HepG2 (cell line): ENCODE measurements around the gene FEV. TPM values are rescaled to one million over a fixed set of nuclear protein-coding genes. Genes with fewer than 3 reads are reported as not detected.

Experiments
- AGO1 ChIP-seq: fragments of 200-400 bp; formaldehyde crosslinking; IDR thresholded peaks from 2 replicates; pipeline ENCODE4 v1.6.1; 2017; ENCODE audit warnings: mild to moderate bottlenecking, low read depth, low read length, moderate library complexity; ENCODE audit not compliant: poor library complexity, severe bottlenecking
- ARNT2 ChIP-seq: sonication (generic); formaldehyde crosslinking; IDR thresholded peaks from 2 replicates; pipeline ENCODE4 v1.8.0; 2022; ENCODE audit warnings: mild to moderate bottlenecking, low read depth, missing genetic modification reagents, moderate library complexity
- CCDC6 ChIP-seq: sonication (generic); formaldehyde crosslinking; IDR thresholded peaks from 2 replicates; pipeline ENCODE4 v1.8.1; 2022; ENCODE audit warnings: mild to moderate bottlenecking, missing genetic modification reagents, moderate library complexity
- ELF1 ChIP-seq: sonication (generic); formaldehyde crosslinking; IDR thresholded peaks from 2 replicates; pipeline ENCODE4 v1.4.0; 2020; ENCODE audit warnings: missing genetic modification reagents
- FOSL1 ChIP-seq: sonication (generic); formaldehyde crosslinking; IDR thresholded peaks from 2 replicates; pipeline ENCODE4 v1.9.0; 2021; ENCODE audit warnings: missing genetic modification reagents, borderline replicate concordance
- FOXM1 ChIP-seq: sonication (generic); formaldehyde crosslinking; IDR thresholded peaks from 2 replicates; pipeline ENCODE4 v1.5.0; 2020; ENCODE audit warnings: missing genetic modification reagents
- GATA4 ChIP-seq: sonication (generic); IDR thresholded peaks from 2 replicates; pipeline ENCODE4 v1.6.1; 2016; ENCODE audit warnings: antibody characterized with exemption, low read depth, borderline replicate concordance
- GLI4 ChIP-seq: sonication (generic); formaldehyde crosslinking; IDR thresholded peaks from 2 replicates; pipeline ENCODE4 v1.5.1; 2020; ENCODE audit warnings: missing genetic modification reagents, mild to moderate bottlenecking, moderate library complexity, borderline replicate concordance
- HDAC2 ChIP-seq: sonication (generic); formaldehyde crosslinking; IDR thresholded peaks from 2 replicates; pipeline ENCODE4 v1.4.0; 2020; ENCODE audit warnings: missing genetic modification reagents
- IKZF4 ChIP-seq: sonication (generic); formaldehyde crosslinking; IDR thresholded peaks from 2 replicates; pipeline ENCODE4 v1.5.1; 2020; ENCODE audit warnings: borderline replicate concordance, mild to moderate bottlenecking, low read depth, missing genetic modification reagents; ENCODE audit errors: not compliant biosample characterization
- ISL2 ChIP-seq: sonication (generic); formaldehyde crosslinking; IDR thresholded peaks from 2 replicates; pipeline ENCODE4 v1.5.0; 2020; ENCODE audit warnings: missing genetic modification reagents
- MEF2D ChIP-seq: sonication (generic); formaldehyde crosslinking; IDR thresholded peaks from 2 replicates; pipeline ENCODE4 v1.5.1; 2020; ENCODE audit warnings: mild to moderate bottlenecking, missing genetic modification reagents
- REPIN1 ChIP-seq: sonication (generic); formaldehyde crosslinking; IDR thresholded peaks from 2 replicates; pipeline ENCODE4 v1.8.0; 2022; ENCODE audit warnings: missing genetic modification reagents, low read depth, mild to moderate bottlenecking, borderline replicate concordance
- SMAD9 ChIP-seq: sonication (generic); formaldehyde crosslinking; IDR thresholded peaks from 2 replicates; pipeline ENCODE4 v1.5.1; 2020; ENCODE audit warnings: mild to moderate bottlenecking, missing genetic modification reagents
- SRSF9 ChIP-seq: fragments of 200-400 bp; formaldehyde crosslinking; IDR thresholded peaks from 2 replicates; pipeline ENCODE4 v1.6.1; 2018; ENCODE audit warnings: borderline replicate concordance, mild to moderate bottlenecking, low read depth, low read length; ENCODE audit not compliant: insufficient read depth, poor library complexity, severe bottlenecking
- STAG1 ChIP-seq: sonication (generic); formaldehyde crosslinking; IDR thresholded peaks from 2 replicates; pipeline ENCODE4 v1.4.0; 2020; ENCODE audit warnings: missing genetic modification reagents
- ZFX ChIP-seq: sonication (generic); formaldehyde crosslinking; IDR thresholded peaks from 2 replicates; pipeline ENCODE4 v1.4.0; 2020; ENCODE audit warnings: mild to moderate bottlenecking, low read depth, missing genetic modification reagents, moderate library complexity
- ZNF121 ChIP-seq: sonication (generic); formaldehyde crosslinking; IDR thresholded peaks from 2 replicates; pipeline ENCODE4 v1.5.0; 2020; ENCODE audit warnings: mild to moderate bottlenecking, missing genetic modification reagents
- ZNF256 ChIP-seq: sonication (generic); formaldehyde crosslinking; conservative IDR thresholded peaks from 2 replicates; pipeline ENCODE4 v1.4.0; 2020; ENCODE audit warnings: missing genetic modification reagents
- ZNF296 ChIP-seq: sonication (generic); formaldehyde crosslinking; conservative IDR thresholded peaks from 2 replicates; pipeline ENCODE4 v1.5.0; 2020; ENCODE audit warnings: mild to moderate bottlenecking, missing genetic modification reagents
- ZNF33A ChIP-seq: sonication (generic); formaldehyde crosslinking; IDR thresholded peaks from 2 replicates; pipeline ENCODE4 v1.5.1; 2020; ENCODE audit warnings: missing genetic modification reagents, mild to moderate bottlenecking, moderate library complexity, borderline replicate concordance
- ZNF598 ChIP-seq: sonication (generic); formaldehyde crosslinking; IDR thresholded peaks from 2 replicates; pipeline ENCODE4 v1.5.1; 2020; ENCODE audit warnings: mild to moderate bottlenecking, missing genetic modification reagents, borderline replicate concordance
- ZSCAN25 ChIP-seq: sonication (generic); formaldehyde crosslinking; IDR thresholded peaks from 2 replicates; pipeline ENCODE4 v1.8.0; 2022; ENCODE audit warnings: mild to moderate bottlenecking, missing genetic modification reagents
- polyA plus RNA-seq, 8 experiments: library from polyadenylated mRNA; depleted of rRNA in 3 of 8; stranded (reverse) in 7 of 8; unstranded in 1 of 8; fragments of >200 nt; fragmentation: Illumina TruSeq in 4 of 8; extraction: Trizol in 4 of 8; gene quantifications; 2 replicates each; pipeline versions ENCODE4 v1.2.1 to v1.2.3, GENCODE V29; 2011 to 2016; ENCODE audit warnings: low read depth in 4 of 8, missing spikeins in 1 of 8, mixed read lengths in 1 of 8; ENCODE audit not compliant: insufficient read depth in 1 of 8
- total RNA-seq, 5 experiments: library from RNA; depleted of rRNA; stranded (reverse); fragments of >200 nt; fragmentation: Illumina TruSeq; extraction: Trizol; gene quantifications; 2 replicates each; pipeline ENCODE4 v1.2.3, GENCODE V29; 2016; ENCODE audit warnings: low read depth in 1 of 5
- TF ChIP-seq, protein P1 (sequence below), 2 experiments: sonication (generic) in 1 of 2; formaldehyde crosslinking in 1 of 2; IDR thresholded peaks; 2 replicates each; pipeline versions ENCODE4 v1.4.0 to v1.6.1; 2018 to 2020; ENCODE audit warnings: missing genetic modification reagents in 2 of 2, borderline replicate concordance in 1 of 2, low read depth in 1 of 2, mild to moderate bottlenecking in 1 of 2, missing biosample characterization in 1 of 2
- TF ChIP-seq, protein P2 (sequence below): sonication (generic); formaldehyde crosslinking; IDR thresholded peaks from 2 replicates; pipeline ENCODE4 v1.4.0; 2020; ENCODE audit warnings: low read depth, mild to moderate bottlenecking, missing genetic modification reagents
- TF ChIP-seq, protein P3 (sequence below): sonication (generic); formaldehyde crosslinking; IDR thresholded peaks from 2 replicates; pipeline ENCODE4 v1.9.0; 2021; ENCODE audit warnings: missing genetic modification reagents, borderline replicate concordance

Gene FEV
- total and polyA plus RNA-seq, 2 of the 13 experiments (the other 11 are each of a cell fraction or from before 2014, with no cell fraction given) = not detected

DNA sequence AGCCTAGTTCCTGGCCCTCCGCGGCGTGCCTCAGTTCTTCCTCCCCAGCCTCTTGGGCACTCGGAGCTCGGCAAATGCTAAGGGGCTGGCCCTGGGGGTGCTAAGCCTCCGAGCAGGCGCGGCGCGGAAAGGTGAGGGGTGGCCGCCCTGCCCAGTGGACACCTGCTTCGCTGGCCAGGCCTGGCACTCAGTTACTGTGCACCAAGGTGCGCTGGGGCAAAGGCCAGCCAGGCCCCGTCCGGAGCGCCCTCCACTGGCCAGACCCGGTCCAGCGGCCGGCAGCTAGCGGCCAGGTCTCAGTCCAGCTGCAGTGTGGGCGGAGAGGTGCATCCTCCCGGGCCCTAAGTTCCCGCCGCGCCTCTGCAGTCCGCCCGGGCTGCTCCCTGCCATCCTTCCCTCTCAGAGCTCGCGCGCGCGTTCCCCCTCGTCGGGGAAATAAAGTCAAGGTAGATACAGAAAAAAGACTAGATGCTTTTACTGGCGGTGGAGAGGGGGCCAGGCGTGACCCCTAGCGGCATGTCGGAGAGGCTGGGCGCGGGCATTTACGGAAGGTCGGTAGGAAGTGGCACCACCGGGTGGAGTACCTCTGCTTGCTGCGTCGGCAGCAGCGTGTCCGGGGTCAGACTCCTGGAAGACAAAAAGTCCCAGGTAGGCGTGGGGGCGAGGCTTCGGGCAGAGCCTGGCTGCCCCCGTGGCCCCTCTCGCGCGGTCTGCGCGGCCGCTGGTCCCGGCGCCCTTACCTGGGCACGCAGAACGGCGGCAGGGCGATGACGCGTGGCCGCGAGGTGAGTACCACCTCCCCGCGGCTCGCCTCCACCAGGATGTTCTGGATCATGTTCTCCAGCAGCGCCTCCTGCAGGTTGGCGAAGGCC, 17.6 kb upstream of the FEV start (continued):
- TF ChIP-seq, protein P1, sequence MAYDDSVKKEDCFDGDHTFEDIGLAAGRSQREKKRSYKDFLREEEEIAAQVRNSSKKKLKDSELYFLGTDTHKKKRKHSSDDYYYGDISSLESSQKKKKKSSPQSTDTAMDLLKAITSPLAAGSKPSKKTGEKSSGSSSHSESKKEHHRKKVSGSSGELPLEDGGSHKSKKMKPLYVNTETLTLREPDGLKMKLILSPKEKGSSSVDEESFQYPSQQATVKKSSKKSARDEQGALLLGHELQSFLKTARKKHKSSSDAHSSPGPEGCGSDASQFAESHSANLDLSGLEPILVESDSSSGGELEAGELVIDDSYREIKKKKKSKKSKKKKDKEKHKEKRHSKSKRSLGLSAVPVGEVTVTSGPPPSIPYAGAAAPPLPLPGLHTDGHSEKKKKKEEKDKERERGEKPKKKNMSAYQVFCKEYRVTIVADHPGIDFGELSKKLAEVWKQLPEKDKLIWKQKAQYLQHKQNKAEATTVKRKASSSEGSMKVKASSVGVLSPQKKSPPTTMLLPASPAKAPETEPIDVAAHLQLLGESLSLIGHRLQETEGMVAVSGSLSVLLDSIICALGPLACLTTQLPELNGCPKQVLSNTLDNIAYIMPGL (CRISPR knock-in tag; IDR thresholded peaks at IDR 0.05; ENCODE audit: borderline replicate concordance in 1 of 2, low read depth in 1 of 2) = peak; percentile 26 to 70
- TF ChIP-seq HDAC2 (CRISPR knock-in tag) (peak; percentile 11; the same call in 1 of the 2 replicates), ZNF598 (CRISPR knock-in tag) (no peak), ZFX (peak; percentile 61), IKZF4 (CRISPR knock-in tag) (no peak), GLI4 (CRISPR knock-in tag) (no peak), GATA4 (no peak), ZNF121 (CRISPR knock-in tag) (no peak), ZNF33A (CRISPR knock-in tag) (no peak), ZSCAN25 (no peak), FOXM1 (CRISPR knock-in tag) (no peak), CCDC6 (0 out of 2 replicates have a peak, but pooled peaks have one; percentile 42), MEF2D (CRISPR knock-in tag) (0 out of 2 replicates have a peak, but pooled peaks have one; percentile 13), SMAD9 (CRISPR knock-in tag) (no peak), SRSF9 (no peak), ISL2 (CRISPR knock-in tag) (no peak), ELF1 (CRISPR knock-in tag) (no peak), REPIN1 (CRISPR knock-in tag) (no peak), ZNF296 (no peak), ARNT2 (peak; percentile 26), ZNF256 (no peak), STAG1 (CRISPR knock-in tag) (peak; percentile 32; the same call in 1 of the 2 replicates), AGO1 (peak; percentile 68), FOSL1 (CRISPR knock-in tag) (no peak)
- TF ChIP-seq, protein P2, sequence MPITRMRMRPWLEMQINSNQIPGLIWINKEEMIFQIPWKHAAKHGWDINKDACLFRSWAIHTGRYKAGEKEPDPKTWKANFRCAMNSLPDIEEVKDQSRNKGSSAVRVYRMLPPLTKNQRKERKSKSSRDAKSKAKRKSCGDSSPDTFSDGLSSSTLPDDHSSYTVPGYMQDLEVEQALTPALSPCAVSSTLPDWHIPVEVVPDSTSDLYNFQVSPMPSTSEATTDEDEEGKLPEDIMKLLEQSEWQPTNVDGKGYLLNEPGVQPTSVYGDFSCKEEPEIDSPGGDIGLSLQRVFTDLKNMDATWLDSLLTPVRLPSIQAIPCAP (CRISPR knock-in tag) = 0 out of 2 replicates have a peak, but pooled peaks have one; percentile 62
- TF ChIP-seq, protein P3, sequence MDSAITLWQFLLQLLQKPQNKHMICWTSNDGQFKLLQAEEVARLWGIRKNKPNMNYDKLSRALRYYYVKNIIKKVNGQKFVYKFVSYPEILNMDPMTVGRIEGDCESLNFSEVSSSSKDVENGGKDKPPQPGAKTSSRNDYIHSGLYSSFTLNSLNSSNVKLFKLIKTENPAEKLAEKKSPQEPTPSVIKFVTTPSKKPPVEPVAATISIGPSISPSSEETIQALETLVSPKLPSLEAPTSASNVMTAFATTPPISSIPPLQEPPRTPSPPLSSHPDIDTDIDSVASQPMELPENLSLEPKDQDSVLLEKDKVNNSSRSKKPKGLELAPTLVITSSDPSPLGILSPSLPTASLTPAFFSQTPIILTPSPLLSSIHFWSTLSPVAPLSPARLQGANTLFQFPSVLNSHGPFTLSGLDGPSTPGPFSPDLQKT = no peak
